ENCODE data around the gene EIF3F. TPM values are rescaled to one million over a fixed set of nuclear protein-coding genes. Genes with fewer than 3 reads are reported as not detected.

EIF3F gene
- total and polyA plus RNA-seq, 2 donors (not counting 1 experiment from before 2014, with no cell fraction given) = 330 to 584 TPM

DNA sequence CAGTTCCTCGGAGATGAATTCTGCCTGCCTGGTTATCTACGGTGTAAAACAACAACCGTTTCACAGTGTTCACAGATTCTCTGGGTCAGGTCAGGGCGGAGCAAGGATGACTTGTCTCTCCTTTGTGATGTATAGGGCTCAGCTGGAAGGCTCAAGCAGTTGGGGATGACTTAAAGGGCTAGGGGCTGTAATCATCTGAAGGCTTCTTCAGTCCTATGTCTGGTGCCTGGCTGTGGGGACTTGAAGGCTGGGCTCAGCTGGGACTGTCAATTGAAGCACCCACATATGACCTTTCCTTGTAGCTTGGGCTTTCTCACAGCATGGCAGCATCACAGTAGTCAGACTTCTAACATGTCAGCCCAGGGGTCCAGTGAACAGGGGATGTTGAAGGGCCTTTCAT, 29.3 kb downstream of the EIF3F start:
- Histone ChIP-seq H2AFZ (ENCODE audit: insufficient read depth, low read depth, low read length, poor library complexity, severe bottlenecking) (no peak overlapping the region), H3K27me3 (replicated peaks in 1 of 4; ENCODE audit: control extremely low read depth in 1 of 4, control insufficient read depth in 3 of 4, insufficient read depth in 4 of 4, low read length in 3 of 4) (peaks cover 0 to 60% (median 37%) of the 10 kb centered on the region in 4 experiments), H3K9me3 (ENCODE audit: control extremely low read depth in 1 of 3, control insufficient read depth in 2 of 3, insufficient read depth in 1 of 3, low read length in 2 of 3) (peaks cover 0 to 3% (median 0%) of the 10 kb centered on the region in 3 donors), H4K20me1 (ENCODE audit: control insufficient read depth, insufficient read depth, low read length, poor library complexity, severe bottlenecking) (no peaks in the 10 kb centered on the region), H3K4me1 (ENCODE audit: control insufficient read depth in 2 of 2, insufficient read depth in 2 of 2, low read length in 2 of 2) (peaks cover 16 to 18% of the 10 kb centered on the region in 2 donors), H3K9ac (ENCODE audit: low read length) (no peak overlapping the region), H3K27ac (ENCODE audit: low read length in 2 of 2) (no peak overlapping the region), H3K4me3 (ENCODE audit: control extremely low read depth in 1 of 5, extremely low read depth in 1 of 5, insufficient read depth in 1 of 5, low read depth in 2 of 5, low read length in 4 of 5) (no peak overlapping the region), H3K79me2 (ENCODE audit: control insufficient read depth, insufficient read depth, low read length) (no peaks in the 10 kb centered on the region), H3K4me2 (replicated peaks; ENCODE audit: low read depth, low read length, poor library complexity, severe bottlenecking) (no peak overlapping the region), H3K36me3 (replicated peaks in 1 of 2; ENCODE audit: control extremely low read depth in 1 of 2, control insufficient read depth in 1 of 2, extremely low read depth in 1 of 2, insufficient read depth in 2 of 2, low read length in 1 of 2) (no peaks in the 10 kb centered on the region)
- no peak for ATAC-seq (ENCODE audit: low read depth)
- Mint-ChIP-seq H3K4me1 (peaks cover 14% of the 10 kb centered on the region), H3K27ac (no peak overlapping the region), H3K4me3 (no peak overlapping the region), H3K27me3 (peaks cover 45% of the 10 kb centered on the region), H3K9me3 (ENCODE audit: insufficient read depth) (no peaks in the 10 kb centered on the region)
- TF ChIP-seq EZH2 (IDR thresholded peaks at IDR 0.05; ENCODE audit: borderline replicate concordance, insufficient read depth, low read depth, low read length, poor library complexity, severe bottlenecking) = no peak
- TF ChIP-seq, protein P1, sequence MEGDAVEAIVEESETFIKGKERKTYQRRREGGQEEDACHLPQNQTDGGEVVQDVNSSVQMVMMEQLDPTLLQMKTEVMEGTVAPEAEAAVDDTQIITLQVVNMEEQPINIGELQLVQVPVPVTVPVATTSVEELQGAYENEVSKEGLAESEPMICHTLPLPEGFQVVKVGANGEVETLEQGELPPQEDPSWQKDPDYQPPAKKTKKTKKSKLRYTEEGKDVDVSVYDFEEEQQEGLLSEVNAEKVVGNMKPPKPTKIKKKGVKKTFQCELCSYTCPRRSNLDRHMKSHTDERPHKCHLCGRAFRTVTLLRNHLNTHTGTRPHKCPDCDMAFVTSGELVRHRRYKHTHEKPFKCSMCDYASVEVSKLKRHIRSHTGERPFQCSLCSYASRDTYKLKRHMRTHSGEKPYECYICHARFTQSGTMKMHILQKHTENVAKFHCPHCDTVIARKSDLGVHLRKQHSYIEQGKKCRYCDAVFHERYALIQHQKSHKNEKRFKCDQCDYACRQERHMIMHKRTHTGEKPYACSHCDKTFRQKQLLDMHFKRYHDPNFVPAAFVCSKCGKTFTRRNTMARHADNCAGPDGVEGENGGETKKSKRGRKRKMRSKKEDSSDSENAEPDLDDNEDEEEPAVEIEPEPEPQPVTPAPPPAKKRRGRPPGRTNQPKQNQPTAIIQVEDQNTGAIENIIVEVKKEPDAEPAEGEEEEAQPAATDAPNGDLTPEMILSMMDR (IDR thresholded peaks at IDR 0.05) = no peak
- intact Hi-C loops (cut with micrococcal nuclease) = no loop called here
- 43% methylated on average over 4 of the region's 4 CpGs for whole genome bisulfite sequencing (ENCODE audit: insufficient coverage)
- DNase-seq = no peak
- CTCF ChIA-PET = interaction anchor here (0.8 to 1.7 kb wide), 3 partner anchors 10 to 83 kb away, joined by 3 to 4 read pairs (median 3); no protein-coding TSS in a partner anchor
- POLR2A ChIA-PET = no interaction called here

DNA sequence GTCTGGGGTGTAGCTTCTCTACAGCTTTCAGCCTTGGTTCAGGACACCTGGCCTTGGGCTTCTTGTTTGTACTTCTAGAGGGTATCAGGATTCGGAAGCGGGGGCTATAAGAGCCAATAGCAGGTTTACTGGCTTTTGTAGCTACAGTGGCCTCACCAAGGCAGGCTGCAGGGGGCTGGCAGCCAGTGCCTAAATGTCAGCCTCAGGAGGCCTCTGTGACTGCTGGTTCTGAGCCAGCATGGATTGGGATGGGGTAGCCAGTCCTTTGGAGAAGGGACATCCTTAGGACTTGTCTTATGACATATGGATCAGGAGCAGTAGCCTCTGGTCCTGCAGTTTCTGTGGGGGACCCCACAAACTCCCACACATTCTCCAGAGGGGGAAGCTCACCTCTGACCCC, 29.9 kb downstream of the EIF3F start:
- CTCF ChIA-PET = interaction anchor here (0.8 to 1.7 kb wide), 3 partner anchors 11 to 28 kb away, joined by 3 to 8 read pairs (median 3); no protein-coding TSS in a partner anchor
- DNase-seq = no peak
- intact Hi-C loops (cut with micrococcal nuclease) = no loop called here

More for the DNA sequence above, 29.9 kb downstream of the EIF3F start:
- no peak overlapping the region for H3K4me3 Mint-ChIP-seq
- POLR2A ChIA-PET = no interaction called here
- H3K4me2 ChIP-seq (replicated peaks; ENCODE audit: low read depth, low read length, poor library complexity, severe bottlenecking) = no peak overlapping the region
- H3K36me3 ChIP-seq (replicated peaks in 1 of 2; ENCODE audit: control extremely low read depth in 1 of 2, control insufficient read depth in 1 of 2, extremely low read depth in 1 of 2, insufficient read depth in 2 of 2, low read length in 1 of 2) = no peaks in the 10 kb centered on the region
- no peak overlapping the region for H2AFZ ChIP-seq (ENCODE audit: insufficient read depth, low read depth, low read length, poor library complexity, severe bottlenecking)
- H4K20me1 ChIP-seq (ENCODE audit: control insufficient read depth, insufficient read depth, low read length, poor library complexity, severe bottlenecking) = no peaks in the 10 kb centered on the region
- WGBS (ENCODE audit: insufficient coverage) = 100% methylated on average over 2 of the region's 2 CpGs
- no peak for TF ChIP-seq EZH2 (IDR thresholded peaks at IDR 0.05; ENCODE audit: borderline replicate concordance, insufficient read depth, low read depth, low read length, poor library complexity, severe bottlenecking)
- TF ChIP-seq, protein P1 (IDR thresholded peaks at IDR 0.05) = no peak
- peaks cover 0 to 3% (median 0%) of the 10 kb centered on the region in 3 donors for H3K9me3 ChIP-seq (ENCODE audit: control extremely low read depth in 1 of 3, control insufficient read depth in 2 of 3, insufficient read depth in 1 of 3, low read length in 2 of 3)
- no peak overlapping the region for H3K27ac ChIP-seq (ENCODE audit: low read length in 2 of 2)
- no peak overlapping the region for H3K4me3 ChIP-seq (ENCODE audit: control extremely low read depth in 1 of 5, extremely low read depth in 1 of 5, insufficient read depth in 1 of 5, low read depth in 2 of 5, low read length in 4 of 5)
- H3K9me3 Mint-ChIP-seq (ENCODE audit: insufficient read depth) = no peaks in the 10 kb centered on the region
- H3K27me3 Mint-ChIP-seq = peaks cover 46% of the 10 kb centered on the region
- no peak overlapping the region for H3K27ac Mint-ChIP-seq
- peaks cover 14% of the 10 kb centered on the region for H3K4me1 Mint-ChIP-seq
- no peak overlapping the region for H3K9ac ChIP-seq (ENCODE audit: low read length)
- H3K4me1 ChIP-seq (ENCODE audit: control insufficient read depth in 2 of 2, insufficient read depth in 2 of 2, low read length in 2 of 2) = peaks cover 16 to 18% of the 10 kb centered on the region in 2 donors
- H3K27me3 ChIP-seq (replicated peaks in 1 of 4; ENCODE audit: control extremely low read depth in 1 of 4, control insufficient read depth in 3 of 4, insufficient read depth in 4 of 4, low read length in 3 of 4) = peaks cover 0 to 62% (median 37%) of the 10 kb centered on the region in 4 experiments
- H3K79me2 ChIP-seq (ENCODE audit: control insufficient read depth, insufficient read depth, low read length) = no peaks in the 10 kb centered on the region
- ATAC-seq (ENCODE audit: low read depth) = no peak

Data from B cell (primary cell).